GM21447 (cell line): ENCODE measurements around the gene SMIM11.

Experiments used
- ATAC-seq: cut with Tn5 transposase; IDR thresholded peaks from one replicate; pipeline ENCODE4 v1.9.1; 2021; ENCODE audit not compliant: unreplicated experiment

Gene SMIM11, protein sequence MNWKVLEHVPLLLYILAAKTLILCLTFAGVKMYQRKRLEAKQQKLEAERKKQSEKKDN

DNA sequence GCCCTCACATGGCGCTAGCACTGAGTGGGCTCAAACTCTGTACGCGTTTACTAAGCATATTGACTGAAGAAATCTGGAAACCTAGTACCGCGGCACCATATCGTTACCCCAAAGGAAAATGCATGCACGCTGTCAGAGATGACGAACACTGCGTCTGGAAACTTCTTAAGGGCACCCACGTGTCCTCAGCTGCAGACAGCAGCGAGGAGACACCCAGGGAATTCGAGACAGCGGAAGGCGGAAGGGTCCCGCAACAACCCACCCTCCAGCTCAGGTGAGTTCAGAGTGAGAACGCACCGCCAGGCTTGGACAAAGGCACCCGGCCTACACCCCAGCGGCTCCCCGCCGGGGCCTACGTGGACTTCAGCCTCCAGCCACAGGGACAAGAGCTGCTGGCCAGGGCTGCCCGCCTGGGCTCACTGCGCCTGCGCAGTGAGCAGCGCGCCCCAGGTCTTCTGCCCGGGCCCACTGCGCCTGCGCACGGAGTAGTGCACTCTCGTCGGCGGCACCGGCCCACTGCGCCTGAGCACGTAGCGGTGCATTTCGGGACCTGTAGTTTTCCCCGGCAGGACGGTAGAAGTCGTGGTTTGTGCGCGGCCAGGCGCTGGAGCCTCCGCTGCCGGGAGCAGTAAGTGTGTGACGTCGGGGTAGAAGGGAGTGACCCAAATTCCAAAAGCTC lies at the start of gene SMIM11:
Gene SMIM11 (plus strand): TSS at position 568 of the 679 bp plus-strand sequence. CDS start 3,998 bp downstream, outside the sequence.
- ATAC-seq = peak; percentile 88

DNA sequence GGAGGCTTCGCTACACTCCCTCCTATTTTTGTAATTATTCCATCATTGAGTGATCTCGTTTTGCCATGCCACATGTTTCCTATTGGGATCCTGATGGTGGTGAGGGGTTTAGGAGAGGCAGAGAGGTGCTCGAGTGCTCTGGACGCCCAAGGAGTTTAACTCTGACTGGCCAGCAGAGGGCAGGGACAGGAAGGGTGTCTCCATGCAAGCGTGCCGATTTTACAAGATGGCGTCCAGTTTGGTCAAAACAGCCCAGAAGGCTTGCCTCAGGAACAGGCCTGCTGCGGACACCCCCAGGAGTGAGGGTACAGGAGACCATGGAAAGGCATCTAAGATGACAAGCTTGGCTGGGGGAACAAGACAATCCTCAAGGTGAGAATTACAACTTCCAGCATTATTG lies 45.3 kb upstream of the SMIM11 start:
- no peak for ATAC-seq

DNA sequence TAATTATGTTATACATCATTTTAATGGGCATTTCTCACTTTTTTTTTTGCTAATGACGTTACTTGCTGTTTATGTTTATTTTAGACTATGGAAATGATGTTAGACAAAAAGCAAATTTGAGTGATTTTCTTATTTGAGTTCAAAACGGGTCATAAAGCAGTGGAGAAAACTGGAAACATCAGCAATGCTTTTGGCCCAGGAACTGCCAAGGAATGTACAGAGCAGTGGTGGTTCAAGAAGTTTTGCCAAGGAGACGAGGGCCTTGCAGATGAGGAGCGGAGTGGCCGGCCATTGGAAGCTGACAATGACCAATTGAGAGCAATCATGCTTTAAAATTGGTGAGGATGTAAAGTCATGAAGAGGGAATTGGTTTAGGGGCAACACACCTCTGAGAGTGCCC lies 43.6 kb upstream of the SMIM11 start:
- ATAC-seq = no peak

DNA sequence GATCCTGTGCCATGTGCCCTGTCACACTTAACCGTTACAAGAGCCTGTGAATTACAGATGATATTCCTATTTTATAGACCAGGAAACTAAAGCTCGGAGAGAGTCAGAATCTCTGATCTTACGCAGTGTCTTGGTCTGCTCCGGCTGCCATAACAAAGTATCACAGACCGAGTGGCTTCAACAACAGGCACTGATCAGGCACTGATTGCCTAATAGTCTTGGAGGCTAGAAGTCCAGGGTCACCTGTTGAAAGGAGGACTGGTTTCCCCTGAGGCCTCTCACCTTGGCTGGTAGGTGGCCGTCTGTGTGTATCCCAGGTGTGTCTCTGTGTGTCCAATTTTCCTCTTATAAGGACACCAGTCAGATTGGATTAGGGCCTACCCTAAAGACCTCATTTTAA lies 43.0 kb upstream of the SMIM11 start:
- ATAC-seq = no peak

DNA sequence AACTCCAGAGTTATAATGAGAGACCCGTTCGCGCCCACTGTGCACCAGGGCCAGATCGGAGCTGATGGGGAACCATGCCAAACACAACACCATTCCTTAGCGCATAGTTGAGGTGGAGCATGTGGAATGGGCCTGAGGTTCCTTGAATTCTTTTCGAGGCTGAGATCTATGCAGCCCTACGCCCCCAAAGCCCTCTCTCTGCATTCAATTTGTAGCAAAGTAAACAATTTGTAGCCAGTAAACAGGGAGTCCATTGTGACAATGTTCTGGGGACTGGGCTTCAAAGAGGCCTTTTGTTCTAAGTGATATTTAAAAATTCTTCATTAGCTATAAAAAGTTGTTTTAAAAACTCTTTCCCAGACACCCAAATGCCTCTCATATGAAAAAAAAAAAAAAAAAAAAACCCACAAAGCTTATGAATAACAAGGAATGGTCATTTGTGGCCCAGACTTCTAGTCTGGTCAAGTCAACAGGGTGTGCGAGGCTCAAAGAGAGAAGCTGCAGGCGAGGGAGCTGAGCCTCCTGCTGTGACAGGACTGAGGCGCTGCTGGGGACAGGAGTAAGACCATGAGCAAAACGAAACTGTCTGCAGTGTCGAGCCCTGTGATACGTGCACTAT lies 42.1 kb upstream of the SMIM11 start:
- no peak for ATAC-seq

DNA sequence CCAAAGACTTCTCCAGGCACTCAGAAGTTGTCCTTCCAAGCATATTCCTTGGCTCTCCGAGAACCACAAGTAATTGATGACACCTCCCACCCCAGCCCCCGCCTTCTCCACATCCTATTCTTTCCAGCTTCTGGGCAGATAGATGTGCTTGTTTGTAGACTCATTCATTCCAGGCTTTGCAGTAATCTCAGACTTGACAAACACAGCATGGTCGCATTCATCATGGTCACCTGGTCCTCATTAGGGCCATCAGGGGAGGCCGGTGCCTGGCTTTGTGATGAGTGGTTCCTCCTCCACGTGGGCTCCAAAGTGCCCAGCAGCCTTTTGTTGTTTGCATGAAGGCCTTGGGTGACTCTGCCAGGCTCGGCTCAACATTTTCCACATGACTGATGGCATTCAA lies 40.0 kb upstream of the SMIM11 start:
- ATAC-seq = no peak

DNA sequence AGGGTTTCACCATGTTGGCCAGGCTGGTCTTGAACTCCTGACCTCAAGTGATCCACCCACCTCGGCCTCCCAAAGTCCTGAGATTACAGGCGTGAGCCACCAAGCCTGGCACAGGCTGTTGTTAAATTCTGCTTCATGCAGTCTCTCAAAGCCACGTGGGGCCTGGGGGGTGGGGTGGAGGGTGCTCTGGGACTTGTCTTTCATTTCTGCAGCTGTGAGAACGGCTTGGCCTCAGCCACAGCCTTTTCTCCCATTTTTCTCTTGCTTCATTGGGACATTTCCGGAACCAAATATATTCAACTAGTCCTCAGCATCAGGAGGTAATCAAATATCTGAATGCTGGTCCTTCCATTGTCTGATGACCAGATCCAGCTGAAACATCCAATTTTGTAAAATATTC lies 39.1 kb upstream of the SMIM11 start:
- no peak for ATAC-seq

DNA sequence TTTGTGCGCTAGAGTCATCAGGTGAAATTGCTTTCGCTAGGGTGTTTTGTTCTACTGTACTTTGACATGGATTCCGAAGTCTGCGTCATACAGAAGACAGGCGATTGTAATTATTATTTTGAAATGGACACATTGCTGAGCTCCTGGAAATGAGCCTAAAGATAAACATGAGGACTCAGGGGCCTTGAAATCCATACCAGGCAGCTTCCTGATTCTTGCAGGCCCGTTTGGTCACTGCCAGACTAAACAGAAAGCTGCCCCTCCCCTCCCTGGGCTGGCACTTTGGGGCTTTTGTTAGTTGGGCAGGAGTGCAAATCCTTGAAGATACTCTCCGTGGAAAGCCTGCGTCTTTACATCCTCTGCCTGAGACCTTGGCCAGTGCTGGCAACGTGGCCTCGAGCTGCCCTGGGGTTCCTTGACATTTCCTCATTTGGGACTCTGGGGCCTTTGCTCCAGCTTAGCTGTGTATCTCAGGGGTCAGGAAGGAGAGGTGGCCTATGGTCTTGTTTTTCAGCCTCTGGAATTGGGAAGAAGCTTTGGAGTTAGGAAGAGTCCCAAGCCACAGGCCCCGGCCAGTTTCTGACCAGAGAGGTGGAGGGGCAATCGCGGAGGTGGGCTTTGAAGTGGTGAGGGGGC lies 38.4 kb upstream of the SMIM11 start:
- no peak for ATAC-seq

DNA sequence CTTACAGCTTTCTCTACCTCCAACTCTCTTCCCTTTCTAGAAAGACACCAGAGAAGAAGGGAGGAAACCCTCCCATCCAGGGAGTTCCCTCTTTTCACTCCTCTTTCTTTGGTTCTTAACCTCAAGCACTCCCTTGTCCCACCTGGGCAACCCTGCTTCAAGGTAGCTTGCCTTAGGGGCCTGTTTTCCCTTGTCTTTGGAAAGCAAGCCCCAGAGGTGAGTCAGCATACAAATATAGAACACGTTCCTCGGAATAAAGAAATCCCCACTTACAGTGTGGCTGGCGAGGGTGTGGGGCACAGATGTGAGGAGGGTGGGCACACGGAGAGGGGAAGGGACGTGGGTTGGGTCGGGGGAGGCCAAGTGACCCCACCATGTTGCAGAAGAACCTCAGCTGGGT lies 37.6 kb upstream of the SMIM11 start:
- no peak for ATAC-seq

DNA sequence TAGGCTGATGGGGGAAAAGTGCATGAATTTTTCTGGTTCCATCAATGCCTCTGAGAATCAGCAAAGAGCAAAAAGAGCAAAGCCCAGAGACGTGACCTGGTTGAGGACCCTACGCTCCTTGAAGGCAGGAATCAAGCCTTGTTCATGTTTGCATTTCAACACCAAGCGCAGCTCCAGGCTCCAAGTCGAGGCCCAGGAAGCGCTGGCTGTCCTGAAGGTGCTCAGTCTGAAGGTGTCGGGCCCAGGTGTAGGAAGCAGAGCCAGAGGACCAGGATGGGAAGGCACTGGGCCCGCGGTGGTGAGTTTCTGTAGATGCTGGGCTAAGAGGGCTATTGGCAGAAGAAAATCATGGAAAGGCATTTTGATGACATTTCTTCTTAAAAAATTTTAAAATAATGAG lies 37.1 kb upstream of the SMIM11 start:
- ATAC-seq = no peak

DNA sequence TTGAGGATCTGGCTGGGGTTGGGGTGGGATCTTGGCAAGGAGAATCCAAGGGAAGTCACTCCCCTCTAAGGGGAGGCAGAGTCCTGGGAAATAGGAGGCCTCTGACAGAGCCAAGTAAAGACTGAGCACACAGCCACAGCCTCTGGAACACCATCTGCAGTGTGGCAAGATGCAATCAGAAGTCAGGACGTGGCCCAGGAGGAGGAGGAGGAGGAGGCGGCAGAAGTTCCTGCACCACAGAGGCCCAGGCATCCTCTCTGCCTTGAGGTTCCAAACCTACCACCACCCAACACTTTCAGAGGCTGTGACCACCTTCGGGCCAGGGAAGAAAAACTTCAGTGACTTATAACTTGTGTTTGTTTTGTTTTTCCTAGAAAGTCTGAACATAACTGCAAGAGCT lies 35.2 kb upstream of the SMIM11 start:
- ATAC-seq = no peak

DNA sequence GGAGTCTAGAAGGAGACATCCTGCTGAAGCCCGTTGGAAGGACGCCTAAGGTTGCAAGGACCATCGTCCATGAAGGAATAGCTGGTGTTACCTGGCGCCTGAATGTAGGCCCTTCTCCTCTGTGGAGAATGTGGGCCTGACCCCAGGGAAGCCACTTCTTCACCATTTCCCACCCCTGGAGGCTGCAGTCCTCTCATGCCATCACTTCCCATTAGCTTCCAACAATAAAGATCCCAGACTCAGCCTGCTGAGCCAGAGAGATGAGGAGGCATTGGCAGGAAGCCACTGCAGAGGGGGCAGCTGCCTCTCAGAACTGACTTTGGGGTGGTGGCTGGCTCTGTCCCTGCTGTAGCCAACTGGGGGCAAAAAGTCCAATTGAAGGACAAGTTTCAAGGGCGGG lies 32.8 kb upstream of the SMIM11 start:
- ATAC-seq = no peak

DNA sequence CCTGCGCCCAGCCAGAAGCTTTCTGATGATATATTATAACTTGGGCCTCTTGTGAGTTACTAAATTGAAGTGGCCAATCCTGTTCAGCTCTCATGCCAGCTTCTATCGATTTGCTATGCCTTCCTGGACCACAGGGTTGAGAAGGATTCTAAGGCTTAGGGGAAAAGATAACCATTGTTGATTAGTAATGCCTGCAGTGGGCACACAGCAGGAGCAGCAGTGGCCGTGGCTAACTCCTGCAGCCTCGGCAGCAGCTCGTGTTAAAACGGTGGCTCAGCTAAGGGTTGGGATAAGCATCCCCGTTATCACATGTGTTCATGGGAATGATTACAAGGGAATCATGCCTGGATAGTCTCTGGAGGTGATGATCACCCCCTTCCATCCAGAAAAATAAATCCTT lies 32.0 kb upstream of the SMIM11 start:
- no peak for ATAC-seq

DNA sequence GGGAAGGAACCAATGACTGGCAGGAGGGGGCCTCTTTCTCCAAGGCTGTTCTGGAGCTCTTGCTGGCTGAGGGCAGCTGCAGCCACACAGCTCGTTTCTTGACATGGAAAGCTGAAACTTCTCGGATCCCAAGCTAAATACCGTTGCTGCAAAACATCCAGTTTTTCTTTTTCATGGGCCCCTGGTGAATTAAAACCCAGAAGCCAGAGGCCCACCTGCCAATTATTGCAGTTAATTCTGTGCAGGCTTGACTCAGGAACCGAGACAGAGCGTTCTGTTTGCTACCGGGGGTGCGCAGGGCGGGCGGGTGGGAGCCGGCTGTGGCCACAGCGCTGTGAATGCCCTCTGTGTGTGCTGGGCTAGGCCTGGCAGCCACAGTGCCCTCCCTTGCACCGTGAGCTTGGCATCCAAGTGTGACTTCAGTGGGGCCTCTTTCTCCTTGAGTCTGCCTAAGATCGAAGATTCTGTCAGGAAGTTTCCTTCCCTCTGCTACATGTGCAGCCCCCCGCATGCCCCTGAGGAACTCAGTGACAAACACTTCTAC lies 31.4 kb upstream of the SMIM11 start:
- ATAC-seq = no peak

DNA sequence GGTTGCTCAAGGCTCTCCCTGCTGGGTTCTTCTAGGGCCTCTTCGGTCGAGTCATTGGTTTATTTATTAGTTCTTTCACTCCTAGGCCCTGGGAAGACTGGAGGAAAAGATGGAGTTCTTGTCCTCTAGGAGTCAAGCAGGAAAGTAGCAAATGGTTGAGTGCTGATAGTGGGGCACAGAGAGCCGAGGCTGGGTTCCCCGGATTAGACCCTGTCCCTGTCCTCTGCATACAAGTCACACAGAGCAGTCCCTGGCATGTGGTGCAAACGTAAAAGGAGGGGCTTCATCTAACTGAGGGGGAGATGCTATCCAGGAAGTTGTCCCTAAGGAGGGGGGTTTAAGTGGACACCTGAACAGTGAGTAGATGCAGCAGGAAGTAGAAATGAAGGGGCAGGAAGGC lies 30.7 kb upstream of the SMIM11 start:
- no peak for ATAC-seq

DNA sequence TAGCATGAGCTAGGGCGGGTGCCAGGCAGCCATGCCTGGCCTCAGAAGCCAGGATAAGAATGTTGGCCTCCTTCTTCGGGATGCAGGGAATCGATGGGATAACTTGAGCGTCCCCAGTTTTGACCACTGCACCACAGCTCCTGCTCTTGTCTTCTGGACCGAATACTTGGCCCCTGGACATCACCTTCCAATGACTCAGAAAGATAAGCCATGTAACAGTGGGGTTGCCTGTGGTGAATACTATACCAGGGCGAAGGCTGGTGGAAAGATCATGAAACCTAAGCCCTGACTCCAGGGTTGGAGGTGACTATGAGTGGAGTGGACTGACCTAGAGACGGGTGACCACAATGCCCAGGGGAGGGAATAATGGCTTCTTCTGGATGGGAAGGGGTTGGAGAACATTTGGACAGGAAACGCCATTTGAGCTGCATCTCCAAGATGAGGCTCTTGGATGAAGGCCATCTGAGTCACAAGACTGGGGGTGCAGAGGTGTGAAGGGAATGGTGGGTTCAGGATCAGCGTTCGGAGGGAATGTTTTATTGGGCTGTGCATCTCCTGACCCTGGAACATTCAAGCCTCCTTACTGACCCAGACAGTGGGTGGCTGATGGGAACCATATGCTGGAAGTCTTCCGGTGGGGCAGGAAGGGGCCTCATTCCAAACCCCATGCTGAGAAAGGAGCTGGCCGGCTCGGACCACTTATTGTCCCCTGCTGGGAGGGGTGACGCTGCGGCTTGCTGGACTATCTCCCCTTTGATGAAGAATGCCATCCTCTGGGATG lies 30.0 kb upstream of the SMIM11 start:
- no peak for ATAC-seq

DNA sequence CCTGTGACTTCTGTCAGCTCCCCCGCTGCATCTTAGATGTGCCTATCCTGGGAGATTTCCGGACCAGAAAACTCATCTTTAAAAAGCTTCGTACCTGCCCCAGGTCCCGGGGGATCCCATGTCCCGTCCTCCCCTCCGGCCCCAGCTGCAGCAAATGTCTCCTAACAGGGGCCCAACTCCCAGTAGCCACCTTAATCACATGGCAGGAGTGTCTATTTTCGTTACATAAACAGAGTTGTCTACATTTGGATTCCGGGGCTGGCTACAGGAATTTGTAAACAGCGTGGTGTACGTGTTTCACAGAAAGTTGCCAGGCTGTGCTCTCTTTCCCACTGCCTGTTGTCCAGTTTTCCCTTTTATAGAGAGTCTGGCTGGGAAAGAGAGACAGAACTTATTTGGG lies 29.4 kb upstream of the SMIM11 start:
- ATAC-seq = no peak

DNA sequence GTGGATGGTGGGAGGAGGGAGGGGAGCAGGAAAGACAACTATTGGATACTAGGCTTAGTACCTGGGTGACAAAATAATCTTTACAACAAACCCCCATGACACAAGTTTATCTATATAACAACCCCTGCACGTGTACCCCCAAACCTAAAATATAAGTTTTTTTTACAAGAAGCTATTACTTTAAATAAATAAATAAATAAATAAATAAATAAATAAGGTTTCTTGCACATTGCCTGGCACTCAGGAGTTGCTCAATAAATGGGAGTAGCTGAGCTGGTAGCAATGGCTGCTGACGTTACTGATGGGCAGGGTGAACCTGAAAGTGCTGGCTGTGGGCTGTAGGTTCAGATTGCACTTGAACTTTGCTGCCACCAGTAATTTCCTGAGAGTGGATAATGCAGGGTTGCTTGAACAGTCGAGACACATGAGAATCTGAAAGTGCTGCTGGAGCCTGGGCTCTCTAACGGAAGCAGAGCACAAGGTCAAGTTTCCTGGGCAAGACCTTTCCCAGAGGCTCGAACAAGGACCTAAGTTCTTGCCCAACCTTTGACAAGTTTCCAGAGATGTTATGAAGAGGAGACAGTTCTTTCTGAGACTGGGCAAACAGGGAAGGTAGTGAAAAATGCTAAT lies 26.3 kb upstream of the SMIM11 start:
- ATAC-seq = no peak

DNA sequence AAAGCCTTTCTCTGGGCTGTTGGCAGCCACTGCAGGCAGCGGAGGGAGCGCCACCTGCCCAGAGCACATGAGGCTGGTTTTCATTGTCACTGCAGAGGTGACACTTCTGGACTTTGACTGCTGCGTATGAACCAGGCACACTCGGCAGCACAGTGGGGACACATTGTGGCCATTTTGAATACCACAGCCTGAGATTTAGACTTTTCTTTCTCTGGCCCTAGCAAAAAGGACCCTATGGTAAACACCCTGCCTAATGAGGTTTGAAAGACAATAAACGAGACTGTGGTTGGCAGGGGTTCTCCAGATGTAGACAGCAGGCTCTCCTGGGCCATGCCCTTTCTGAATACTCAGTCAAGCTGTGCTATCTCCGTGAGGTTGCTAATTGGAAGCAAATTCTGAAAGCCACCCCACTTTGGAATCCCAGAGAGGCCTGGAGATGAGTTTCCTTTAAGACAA lies 23.5 kb upstream of the SMIM11 start:
- ATAC-seq = no peak

DNA sequence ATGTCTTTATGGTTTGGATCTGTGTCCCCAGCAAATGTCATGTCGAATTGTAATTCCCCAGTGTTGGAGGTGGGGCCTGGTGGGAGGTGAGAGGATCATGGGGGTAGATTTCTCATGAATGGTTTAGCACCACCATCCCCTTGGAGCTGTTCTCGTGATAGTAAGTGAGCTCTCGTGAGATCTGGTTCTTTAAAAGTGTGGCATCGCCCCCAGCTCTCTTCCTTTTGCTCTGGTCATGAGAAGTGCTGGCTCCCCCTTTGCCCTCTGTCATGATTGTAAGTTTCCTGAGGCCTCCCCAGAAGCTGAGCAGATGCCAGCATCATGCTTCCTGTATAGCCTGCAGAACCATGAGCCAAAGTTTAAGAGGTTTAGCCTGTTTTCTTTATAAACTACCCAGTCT lies 22.8 kb upstream of the SMIM11 start:
- ATAC-seq = no peak

DNA sequence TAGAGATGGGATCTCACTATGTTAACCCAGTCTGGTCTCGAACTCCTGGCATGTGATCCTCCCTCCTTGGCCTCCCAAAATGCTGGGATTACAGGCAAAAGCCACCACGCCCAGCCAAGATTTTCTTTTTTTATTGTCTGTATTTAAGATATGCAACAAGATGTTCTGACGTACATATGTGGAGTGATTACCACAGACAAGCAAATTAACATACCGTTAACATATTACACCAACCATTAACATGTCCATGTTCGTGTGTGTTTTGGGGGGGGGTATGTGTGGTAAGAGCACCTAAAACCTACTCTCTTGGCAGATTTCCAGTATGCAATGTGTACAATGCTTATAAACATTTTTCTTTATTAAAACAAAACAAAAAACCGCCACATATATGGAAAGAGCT lies 22.1 kb upstream of the SMIM11 start:
- ATAC-seq = no peak
